ENCODE measurements around the gene WWC2. TPM values are rescaled to one million over a fixed set of nuclear protein-coding genes. Genes with fewer than 3 reads are reported as not detected.

Gene WWC2
- total and polyA plus RNA-seq, 5 donors from 2014 or later, result 0.14 to 0.51 (median 0.27) TPM; not detected in 1

DNA sequence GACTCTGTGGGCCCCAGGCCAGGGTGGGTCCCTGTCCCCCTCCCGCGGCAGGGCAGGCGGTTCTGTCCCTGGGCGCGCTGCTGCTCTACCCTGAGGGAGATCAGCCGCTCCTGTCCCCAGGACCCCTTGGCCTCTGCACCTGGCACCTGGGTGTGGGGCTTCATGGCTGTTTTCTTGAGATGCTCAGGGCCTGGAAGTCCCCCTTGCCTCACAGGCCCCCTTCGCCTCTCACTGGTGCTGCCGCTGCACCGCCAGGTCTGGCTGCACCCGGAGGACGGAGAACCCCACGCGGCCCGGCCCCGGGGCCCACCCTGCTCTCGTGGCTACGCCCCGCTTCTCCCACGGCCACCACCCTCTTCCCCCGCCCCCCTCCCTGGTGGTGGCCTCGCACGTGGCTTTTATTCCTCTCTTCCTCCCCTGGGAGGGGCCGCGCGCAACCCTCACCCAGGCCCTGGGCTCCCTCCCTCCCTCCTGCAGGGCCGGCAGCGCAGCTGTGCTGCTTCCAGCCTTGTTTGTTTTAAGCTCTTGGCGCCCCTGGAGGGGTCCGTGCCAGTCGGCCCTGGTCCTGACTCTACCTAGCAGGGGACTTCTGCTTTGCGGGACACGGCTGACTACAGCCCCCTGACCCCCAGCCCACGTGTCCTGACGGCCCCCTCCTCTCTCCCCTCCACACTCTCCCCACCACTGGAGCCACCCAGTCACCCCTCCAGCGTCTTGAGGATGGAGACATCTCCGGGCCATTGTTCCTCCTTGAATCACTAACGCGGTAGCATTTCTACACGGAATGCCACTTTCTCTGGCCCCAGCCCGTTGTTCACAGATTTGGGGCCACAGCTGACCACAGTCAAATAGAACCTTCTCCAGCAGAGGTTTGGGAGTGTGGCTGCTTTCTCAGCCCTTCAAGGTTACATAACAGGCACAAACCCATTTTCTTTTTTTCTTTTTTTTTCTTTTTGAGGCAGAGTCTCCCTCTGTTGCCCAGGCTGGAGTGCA lies 243.8 kb downstream of the WWC2 start:
- Mint-ChIP-seq H3K4me3 (no peak overlapping the region), H3K36me3 (no peaks in the 10 kb centered on the region), H3K4me1 (peaks cover 0 to 3% (median 0%) of the 10 kb centered on the region in 4 donors), H3K27me3 (peaks cover 8% of the 10 kb centered on the region), H3K27ac (no peak overlapping the region), H3K9me3 (peaks cover 0 to 3% (median 0%) of the 10 kb centered on the region in 7 donors)
- DNase-seq, result no peak
- Histone ChIP-seq H3K9me3 (ENCODE audit: control insufficient read depth in 2 of 2, low read length in 2 of 2) (no peaks in the 10 kb centered on the region), H3K27me3 (ENCODE audit: control insufficient read depth, insufficient read depth, low read length) (no peaks in the 10 kb centered on the region), H3K4me3 (ENCODE audit: low read depth, low read length) (no peak overlapping the region), H3K36me3 (ENCODE audit: control insufficient read depth, insufficient read depth, low read length) (no peaks in the 10 kb centered on the region), H3K27ac (ENCODE audit: insufficient read depth, low read length, poor library complexity, severe bottlenecking) (no peak overlapping the region), H3K4me1 (ENCODE audit: control insufficient read depth, insufficient read depth, low read length, poor library complexity, severe bottlenecking) (no peaks in the 10 kb centered on the region)
- peak in 1 of 2 donors; percentile 25 for ATAC-seq (ENCODE audit: low read depth in 2 of 2)

DNA sequence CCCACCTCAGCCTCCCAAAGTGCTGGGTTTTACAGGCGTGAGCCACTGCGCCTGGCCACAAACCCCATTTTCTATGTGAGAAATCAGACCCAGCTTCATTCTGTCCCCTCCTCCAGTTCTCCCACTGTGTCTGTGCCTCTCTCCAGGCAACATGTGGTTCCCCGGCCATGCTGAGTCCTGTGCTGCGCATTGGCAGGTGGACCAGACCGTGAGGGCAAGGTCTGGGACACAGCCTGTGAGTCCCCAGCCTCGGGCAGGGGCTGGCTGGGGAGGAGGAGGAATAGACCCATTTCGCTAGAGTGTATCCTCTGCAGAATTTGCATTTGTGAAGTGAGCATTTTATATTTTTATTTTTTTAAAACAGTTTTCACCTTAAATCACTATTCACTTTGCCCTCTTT lies 244.7 kb downstream of the WWC2 start:
- no peaks in the 10 kb centered on the region for H3K36me3 Mint-ChIP-seq
- H3K9me3 Mint-ChIP-seq, result peaks cover 0 to 1% (median 0%) of the 10 kb centered on the region in 7 donors
- Histone ChIP-seq H3K27ac (ENCODE audit: insufficient read depth, low read length, poor library complexity, severe bottlenecking) (no peak overlapping the region), H3K36me3 (ENCODE audit: control insufficient read depth, insufficient read depth, low read length) (no peaks in the 10 kb centered on the region), H3K27me3 (ENCODE audit: control insufficient read depth, insufficient read depth, low read length) (no peaks in the 10 kb centered on the region), H3K4me1 (ENCODE audit: control insufficient read depth, insufficient read depth, low read length, poor library complexity, severe bottlenecking) (no peaks in the 10 kb centered on the region), H3K4me3 (ENCODE audit: low read depth, low read length) (no peak overlapping the region), H3K9me3 (ENCODE audit: control insufficient read depth in 2 of 2, low read length in 2 of 2) (no peaks in the 10 kb centered on the region)
- DNase-seq, result no peak
- peaks cover 0 to 3% (median 0%) of the 10 kb centered on the region in 4 donors for H3K4me1 Mint-ChIP-seq
- no peak overlapping the region for H3K4me3 Mint-ChIP-seq
- no peak overlapping the region for H3K27ac Mint-ChIP-seq
- peaks cover 8% of the 10 kb centered on the region for H3K27me3 Mint-ChIP-seq
- ATAC-seq (ENCODE audit: low read depth in 2 of 2), result no peak

DNA sequence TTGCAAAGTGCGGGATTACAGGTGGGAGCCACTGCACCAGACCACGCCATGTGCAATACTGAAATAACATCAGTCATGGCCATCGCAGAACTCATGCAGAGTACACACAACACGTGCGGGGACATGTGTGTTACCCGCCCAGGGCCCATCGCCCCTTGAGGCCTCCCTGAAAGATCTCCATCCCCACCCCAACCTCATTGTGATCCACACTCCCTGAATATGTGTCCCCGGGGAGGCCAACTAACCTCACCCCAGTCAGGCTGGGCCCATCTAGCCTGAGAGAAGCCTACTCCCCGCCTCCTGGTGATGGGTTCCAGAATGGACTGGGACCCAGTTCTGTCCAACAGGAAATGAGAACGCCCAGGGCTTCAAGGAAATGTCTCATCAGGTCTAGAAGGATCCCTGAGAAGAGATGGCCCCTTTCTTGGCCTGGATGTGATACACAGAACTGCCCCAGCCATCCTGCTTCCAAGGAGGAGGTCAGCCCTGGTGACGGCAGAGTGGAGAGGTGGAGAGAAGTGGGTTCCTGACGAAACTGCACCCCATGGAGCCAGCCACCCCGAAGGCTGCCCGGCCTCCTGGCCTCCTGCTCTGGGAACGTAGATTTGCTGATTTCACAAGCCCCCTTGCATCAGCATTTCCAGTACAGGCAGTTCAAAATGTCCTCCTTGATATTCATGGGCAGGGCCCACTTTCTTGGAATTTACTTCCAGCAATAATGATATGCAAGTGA lies 245.6 kb downstream of the WWC2 start:
- no peaks in the 10 kb centered on the region for H3K4me1 ChIP-seq (ENCODE audit: control insufficient read depth, insufficient read depth, low read length, poor library complexity, severe bottlenecking)
- H3K9me3 Mint-ChIP-seq, result peaks cover 0 to 1% (median 0%) of the 10 kb centered on the region in 7 donors
- H3K4me3 Mint-ChIP-seq, result no peak overlapping the region
- ATAC-seq (ENCODE audit: low read depth in 2 of 2) (no peak), DNase-seq (no peak)
- peaks cover 8% of the 10 kb centered on the region for H3K27me3 Mint-ChIP-seq
- no peaks in the 10 kb centered on the region for H3K27me3 ChIP-seq (ENCODE audit: control insufficient read depth, insufficient read depth, low read length)
- H3K36me3 ChIP-seq (ENCODE audit: control insufficient read depth, insufficient read depth, low read length), result no peaks in the 10 kb centered on the region
- no peaks in the 10 kb centered on the region for H3K36me3 Mint-ChIP-seq
- no peaks in the 10 kb centered on the region for H3K9me3 ChIP-seq (ENCODE audit: control insufficient read depth in 2 of 2, low read length in 2 of 2)
- no peak overlapping the region for H3K4me3 ChIP-seq (ENCODE audit: low read depth, low read length)
- peaks cover 0 to 3% (median 1%) of the 10 kb centered on the region in 4 donors for H3K4me1 Mint-ChIP-seq
- H3K27ac ChIP-seq (ENCODE audit: insufficient read depth, low read length, poor library complexity, severe bottlenecking), result no peak overlapping the region
- H3K27ac Mint-ChIP-seq, result no peak overlapping the region

- Histone ChIP-seq H3K4me1 (ENCODE audit: control insufficient read depth, insufficient read depth, low read length, poor library complexity, severe bottlenecking) (no peaks in the 10 kb centered on the region), H3K9me3 (ENCODE audit: control insufficient read depth in 2 of 2, low read length in 2 of 2) (no peaks in the 10 kb centered on the region), H3K27ac (ENCODE audit: insufficient read depth, low read length, poor library complexity, severe bottlenecking) (no peak overlapping the region), H3K4me3 (ENCODE audit: low read depth, low read length) (no peak overlapping the region), H3K36me3 (ENCODE audit: control insufficient read depth, insufficient read depth, low read length) (no peaks in the 10 kb centered on the region), H3K27me3 (ENCODE audit: control insufficient read depth, insufficient read depth, low read length) (no peaks in the 10 kb centered on the region)
- Mint-ChIP-seq H3K27ac (no peak overlapping the region), H3K27me3 (peaks cover 8% of the 10 kb centered on the region), H3K4me1 (peaks cover 0 to 3% (median 1%) of the 10 kb centered on the region in 4 donors), H3K9me3 (peaks cover 0 to 1% (median 0%) of the 10 kb centered on the region in 7 donors), H3K4me3 (no peak overlapping the region), H3K36me3 (peaks cover 1% of the 10 kb centered on the region)
- DNase-seq (no peak), ATAC-seq (ENCODE audit: low read depth in 2 of 2) (no peak)
These were observed 246.2 kb downstream of the WWC2 start for GRCh38 chr4:183345261-183345660.

DNA sequence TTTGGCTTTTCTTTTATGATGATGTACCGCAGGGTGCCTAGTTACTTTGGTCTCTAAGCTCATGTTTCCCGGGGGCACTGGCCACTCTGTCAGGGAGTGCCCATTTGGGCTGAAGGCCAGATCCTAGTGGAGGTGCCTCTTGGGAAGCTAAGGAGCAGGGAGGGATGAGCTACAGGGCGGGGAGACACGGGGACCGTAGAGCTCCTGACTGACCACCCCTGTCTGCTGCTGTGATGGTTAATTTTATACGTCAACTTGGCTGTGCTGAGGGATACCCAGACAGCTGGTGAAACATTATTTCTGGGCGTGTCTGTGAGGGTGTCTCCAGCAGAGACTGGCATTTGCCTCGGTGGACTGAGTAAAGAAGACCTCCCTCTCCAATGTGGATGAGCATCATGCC lies 248.1 kb downstream of the WWC2 start:
- no peak for ATAC-seq (ENCODE audit: low read depth in 2 of 2)
- no peak overlapping the region for H3K27ac Mint-ChIP-seq
- H3K36me3 ChIP-seq (ENCODE audit: control insufficient read depth, insufficient read depth, low read length), result no peaks in the 10 kb centered on the region
- peaks cover 8% of the 10 kb centered on the region for H3K27me3 Mint-ChIP-seq
- peaks cover 0 to 3% (median 1%) of the 10 kb centered on the region in 4 donors for H3K4me1 Mint-ChIP-seq
- H3K4me1 ChIP-seq (ENCODE audit: control insufficient read depth, insufficient read depth, low read length, poor library complexity, severe bottlenecking), result no peaks in the 10 kb centered on the region
- H3K36me3 Mint-ChIP-seq, result peaks cover 5% of the 10 kb centered on the region
- H3K27me3 ChIP-seq (ENCODE audit: control insufficient read depth, insufficient read depth, low read length), result no peaks in the 10 kb centered on the region
- no peak overlapping the region for H3K4me3 ChIP-seq (ENCODE audit: low read depth, low read length)
- no peak overlapping the region for H3K27ac ChIP-seq (ENCODE audit: insufficient read depth, low read length, poor library complexity, severe bottlenecking)
- no peak overlapping the region for H3K4me3 Mint-ChIP-seq
- peaks cover 0 to 2% (median 0%) of the 10 kb centered on the region in 7 donors for H3K9me3 Mint-ChIP-seq
- no peak for DNase-seq
- no peaks in the 10 kb centered on the region for H3K9me3 ChIP-seq (ENCODE audit: control insufficient read depth in 2 of 2, low read length in 2 of 2)

DNA sequence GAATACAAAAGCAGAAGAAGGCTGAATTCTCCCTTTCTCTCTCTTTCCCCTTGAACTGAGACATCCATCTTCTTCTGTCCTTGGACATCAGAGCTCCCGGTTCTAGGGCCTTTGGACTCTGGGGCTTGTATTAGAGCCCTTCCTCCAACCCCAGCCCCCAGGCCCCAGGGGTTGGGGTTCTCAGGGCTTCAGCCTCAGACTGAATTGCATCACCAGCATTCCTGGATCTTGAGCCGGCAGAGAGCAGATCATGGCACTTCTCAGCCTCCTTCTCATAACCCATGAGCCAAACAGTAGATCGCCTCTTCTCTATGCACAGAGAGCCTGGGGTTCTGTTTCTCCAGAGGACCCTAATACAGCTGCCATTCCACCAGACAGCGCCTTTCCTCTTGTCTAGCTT lies 248.5 kb downstream of the WWC2 start:
- peaks cover 5% of the 10 kb centered on the region for H3K36me3 Mint-ChIP-seq
- Histone ChIP-seq H3K27ac (ENCODE audit: insufficient read depth, low read length, poor library complexity, severe bottlenecking) (no peak overlapping the region), H3K27me3 (ENCODE audit: control insufficient read depth, insufficient read depth, low read length) (no peaks in the 10 kb centered on the region), H3K4me3 (ENCODE audit: low read depth, low read length) (no peak overlapping the region), H3K4me1 (ENCODE audit: control insufficient read depth, insufficient read depth, low read length, poor library complexity, severe bottlenecking) (no peaks in the 10 kb centered on the region), H3K9me3 (ENCODE audit: control insufficient read depth in 2 of 2, low read length in 2 of 2) (no peaks in the 10 kb centered on the region), H3K36me3 (ENCODE audit: control insufficient read depth, insufficient read depth, low read length) (no peaks in the 10 kb centered on the region)
- H3K27me3 Mint-ChIP-seq, result peaks cover 8% of the 10 kb centered on the region
- no peak for ATAC-seq (ENCODE audit: low read depth in 2 of 2)
- no peak overlapping the region for H3K4me3 Mint-ChIP-seq
- peaks cover 0 to 3% (median 1%) of the 10 kb centered on the region in 4 donors for H3K4me1 Mint-ChIP-seq
- H3K9me3 Mint-ChIP-seq, result peaks cover 0 to 2% (median 0%) of the 10 kb centered on the region in 7 donors
- DNase-seq, result no peak
- H3K27ac Mint-ChIP-seq, result no peak overlapping the region

DNA sequence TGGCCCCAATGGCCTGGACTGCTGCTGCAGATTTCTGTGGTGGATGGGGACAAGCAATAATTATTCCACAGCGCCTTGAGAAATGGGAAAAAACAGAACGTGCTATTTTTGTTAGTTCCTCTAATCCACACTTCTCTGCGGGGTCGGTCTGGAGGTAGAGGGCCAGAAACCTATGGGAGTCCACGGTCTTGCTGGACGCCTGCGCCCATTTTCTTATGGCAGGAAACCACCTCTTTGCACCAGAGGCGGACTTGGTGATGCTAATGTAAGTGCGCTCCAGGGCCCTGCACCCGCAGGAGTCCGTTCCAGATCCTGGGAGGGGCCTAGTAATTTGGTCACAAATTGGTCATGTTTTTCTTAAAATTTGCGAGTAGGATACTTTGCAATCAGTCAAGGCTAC lies 249.1 kb downstream of the WWC2 start:
- Histone ChIP-seq H3K27me3 (ENCODE audit: control insufficient read depth, insufficient read depth, low read length) (no peaks in the 10 kb centered on the region), H3K9me3 (ENCODE audit: control insufficient read depth in 2 of 2, low read length in 2 of 2) (no peaks in the 10 kb centered on the region), H3K4me1 (ENCODE audit: control insufficient read depth, insufficient read depth, low read length, poor library complexity, severe bottlenecking) (no peaks in the 10 kb centered on the region), H3K27ac (ENCODE audit: insufficient read depth, low read length, poor library complexity, severe bottlenecking) (no peak overlapping the region), H3K36me3 (ENCODE audit: control insufficient read depth, insufficient read depth, low read length) (no peaks in the 10 kb centered on the region), H3K4me3 (ENCODE audit: low read depth, low read length) (no peak overlapping the region)
- Mint-ChIP-seq H3K27ac (no peak overlapping the region), H3K9me3 (peaks cover 0 to 2% (median 0%) of the 10 kb centered on the region in 7 donors), H3K4me1 (peaks cover 0 to 3% (median under 1%) of the 10 kb centered on the region in 4 donors), H3K27me3 (peaks cover 8% of the 10 kb centered on the region), H3K4me3 (no peak overlapping the region), H3K36me3 (peaks cover 5% of the 10 kb centered on the region)
- ATAC-seq (ENCODE audit: low read depth in 2 of 2), result no peak
- DNase-seq, result no peak
